SK-N-SH (cell line): ENCODE results near the gene TSPAN32. TPM values are rescaled to one million over a fixed set of nuclear protein-coding genes. Genes with fewer than 3 reads are reported as not detected.

Source experiments
- CTCF ChIA-PET: fragments of 300-600, 350-600 bp; formaldehyde crosslinking; extraction: SDS; loops from one replicate; lab custom pipeline; 2021; lab: Yijun Ruan, JAX
- POLR2A ChIA-PET: fragments of 350-600 bp; sonication (Branson Sonifier 250); formaldehyde crosslinking; extraction: SDS; loops from one replicate; lab custom pipeline; 2020; ENCODE audit warnings: antibody characterized with exemption, inconsistent platforms; lab: Yijun Ruan, JAX
- DNase-seq: peaks from one replicate; pipeline ENCODE4 v3.0.0; 2012
- H2AFZ ChIP-seq: fragments of 200-600 bp; sonication (generic); 2 replicates; pipeline ENCODE4 v1.8.1; 2016; ENCODE audit warnings: antibody characterized with exemption, mild to moderate bottlenecking, low read depth
- H3F3A ChIP-seq: fragments of 200-600 bp; sonication (generic); replicated peaks from 2 replicates; pipeline ENCODE3; 2016; ENCODE audit warnings: antibody characterized with exemption, mild to moderate bottlenecking; ENCODE audit not compliant: insufficient read depth
- H3K27ac ChIP-seq, 2 experiments: fragments of 200-500 bp in 1 of 2; fragments of 200-600 bp in 1 of 2; sonication (Bioruptor generic) in 1 of 2; sonication (generic), shearing (Covaris generic) in 1 of 2; 2 replicates each; pipeline versions ENCODE4 v1.5.1 to v1.6.1; 2014 to 2016; ENCODE audit warnings: low read depth in 2 of 2, inconsistent platforms in 1 of 2, low read length in 1 of 2, mild to moderate bottlenecking in 1 of 2, mixed read lengths in 1 of 2
- H3K27me3 ChIP-seq: fragments of 200-600 bp; sonication (generic), shearing (Covaris generic); 2 replicates; pipeline ENCODE4 v1.6.1; 2016; ENCODE audit warnings: mixed run types; ENCODE audit not compliant: insufficient read depth
- H3K36me3 ChIP-seq, 2 experiments: fragments of 200-500 bp in 1 of 2; fragments of 200-600 bp in 1 of 2; sonication (Bioruptor generic) in 1 of 2; sonication (generic) in 1 of 2; replicated peaks in 1 of 2; 2 replicates each; pipeline versions ENCODE3 to v1.5.1; 2014 to 2016; ENCODE audit warnings: low read length in 1 of 2, mild to moderate bottlenecking in 1 of 2; ENCODE audit not compliant: insufficient read depth in 2 of 2, control insufficient read depth in 1 of 2
- H3K4me1 ChIP-seq, 2 experiments: fragments of 200-500 bp in 1 of 2; fragments of 200-600 bp in 1 of 2; sonication (Bioruptor generic) in 1 of 2; sonication (generic), shearing (Covaris generic) in 1 of 2; 2 replicates each; pipeline versions ENCODE4 v1.5.1 to v1.6.1; 2014 to 2016; ENCODE audit warnings: low read depth in 1 of 2, low read length in 1 of 2, mixed run types in 1 of 2; ENCODE audit not compliant: insufficient read depth in 2 of 2, control insufficient read depth in 1 of 2
- H3K4me2 ChIP-seq: fragments of 200-600 bp; sonication (generic), shearing (Covaris generic); 2 replicates; pipeline ENCODE4 v1.6.1; 2017; ENCODE audit warnings: mixed run types
- H3K4me3 ChIP-seq, 2 experiments: fragments of 200-500 bp in 1 of 2; fragments of 200-600 bp in 1 of 2; sonication (Bioruptor generic) in 1 of 2; sonication (generic), shearing (Covaris generic) in 1 of 2; 2 replicates each; pipeline versions ENCODE4 v1.5.1 to v1.8.1; 2014 to 2016; ENCODE audit warnings: low read depth in 2 of 2, inconsistent platforms in 1 of 2, low read length in 1 of 2, mild to moderate bottlenecking in 1 of 2, mixed read lengths in 1 of 2, moderate library complexity in 1 of 2
- H3K79me2 ChIP-seq: fragments of 200-600 bp; sonication (generic); 2 replicates; pipeline ENCODE4 v1.8.1; 2017; ENCODE audit warnings: mild to moderate bottlenecking; ENCODE audit not compliant: insufficient read depth
- H3K9ac ChIP-seq: fragments of 200-600 bp; sonication (generic); 2 replicates; pipeline ENCODE4 v1.6.1; 2017; ENCODE audit warnings: mixed run types
- H3K9me2 ChIP-seq: fragments of 200-600 bp; sonication (generic); 2 replicates; pipeline ENCODE4 v1.6.1; 2017; ENCODE audit warnings: mixed run types
- H3K9me3 ChIP-seq: fragments of 200-600 bp; sonication (generic); 2 replicates; pipeline ENCODE4 v1.6.1; 2017; ENCODE audit warnings: mixed run types, mild to moderate bottlenecking, moderate library complexity
- H4K20me1 ChIP-seq: fragments of 200-600 bp; sonication (generic); 2 replicates; pipeline ENCODE4 v1.6.1; 2017; ENCODE audit warnings: mild to moderate bottlenecking, mixed run types; ENCODE audit not compliant: insufficient read depth
- FOXJ3 ChIP-seq: sonication (generic); formaldehyde crosslinking; IDR thresholded peaks from 2 replicates; pipeline ENCODE4 v1.5.1; 2020; ENCODE audit warnings: mild to moderate bottlenecking, missing genetic modification reagents
- GABPA ChIP-seq: IDR thresholded peaks from 2 replicates; pipeline ENCODE4 v1.4.0; 2012; ENCODE audit warnings: low read depth, mild to moderate bottlenecking
- NFIC ChIP-seq: IDR thresholded peaks from 2 replicates; pipeline ENCODE4 v1.4.0; 2012; ENCODE audit warnings: borderline replicate concordance
- NRF1 ChIP-seq: IDR thresholded peaks from 2 replicates; pipeline ENCODE4 v1.6.1; 2012; ENCODE audit warnings: low read depth, mild to moderate bottlenecking, low read length
- POLR2AphosphoS5 ChIP-seq: IDR thresholded peaks from 2 replicates; pipeline ENCODE4 v1.6.1; 2012; ENCODE audit warnings: low read depth, low read length
- RCOR1 ChIP-seq: fragments of 150-350 bp; IDR thresholded peaks from 2 replicates; pipeline ENCODE4 v1.6.1; 2017; ENCODE audit warnings: antibody characterized with exemption, low read length
- REST ChIP-seq: IDR thresholded peaks from 2 replicates; pipeline ENCODE4 v1.6.1; 2012; ENCODE audit warnings: mild to moderate bottlenecking, low read depth, low read length, moderate library complexity
- RFX5 ChIP-seq: IDR thresholded peaks from 2 replicates; pipeline ENCODE4 v1.6.1; 2012; ENCODE audit warnings: mild to moderate bottlenecking, improper control_type of control experiment, low read length
- TEAD4 ChIP-seq: IDR thresholded peaks from 2 replicates; pipeline ENCODE4 v1.4.0; 2012; ENCODE audit warnings: mild to moderate bottlenecking, borderline replicate concordance; ENCODE audit not compliant: insufficient read depth
- USF2 ChIP-seq: fragments of 150-350 bp; IDR thresholded peaks from 2 replicates; pipeline ENCODE4 v1.6.1; 2017; ENCODE audit warnings: antibody characterized with exemption, low read length, low read depth, borderline replicate concordance
- ZBTB33 ChIP-seq: IDR thresholded peaks from 2 replicates; pipeline ENCODE4 v1.4.0; 2012; ENCODE audit warnings: low read depth, borderline replicate concordance
- WGBS: methylation state at CpG from one replicate; pipeline ENCODE4 v1.1.6; 2017; ENCODE audit warnings: low lambda C conversion rate; 5-methylcytosine and 5-hydroxymethylcytosine counted together
- polyA plus RNA-seq, 3 experiments: library from polyadenylated mRNA; depleted of rRNA; stranded (reverse); fragments of >200 nt; gene quantifications; 2 replicates each; pipeline ENCODE4 v1.2.3, GENCODE V29; 2012

TSPAN32 gene
- polyA plus RNA-seq, 1 of the 3 experiments (the other 2 are of a cell fraction) = 0.12 TPM

- no peak for TF ChIP-seq REST
- TF ChIP-seq ZBTB33 = no peak
- no peak for TF ChIP-seq USF2
- no peak for TF ChIP-seq NFIC
These were observed 60.6 kb downstream of the TSPAN32 start (continued) for GRCh38 chr11:2362414-2362813.

- H3K79me2 ChIP-seq = no peaks in the 10 kb centered on the region
- no peak overlapping the region for H3K4me2 ChIP-seq
- peaks cover 0 to 6% of the 10 kb centered on the region in 2 experiments; a peak in 1 of 4 replicates for H3K4me1 ChIP-seq
- H3K27me3 ChIP-seq = no peaks in the 10 kb centered on the region
- H2AFZ ChIP-seq = no peak overlapping the region
- no peaks in the 10 kb centered on the region for H3K9me2 ChIP-seq
- no peaks in the 10 kb centered on the region for H3K9me3 ChIP-seq
- H3K27ac ChIP-seq = no peak overlapping the region
- no peak for DNase-seq
- no peaks in the 10 kb centered on the region for H3K36me3 ChIP-seq
- no peaks in the 10 kb centered on the region for H4K20me1 ChIP-seq
- no peak overlapping the region for H3K9ac ChIP-seq
- TF ChIP-seq NFIC = no peak
- no peak for TF ChIP-seq RCOR1
- TF ChIP-seq TEAD4 = no peak
- TF ChIP-seq GABPA = no peak
- no peak for TF ChIP-seq ZBTB33
- TF ChIP-seq RFX5 = no peak
- no peak for TF ChIP-seq NRF1
- TF ChIP-seq POLR2AphosphoS5 = no peak
- no peak for TF ChIP-seq FOXJ3 (CRISPR knock-in tag)
- POLR2A ChIA-PET = interaction anchor here (1.2 kb wide), 1 partner anchor 14 kb away, joined by 4 read pairs; no protein-coding TSS in a partner anchor
- CTCF ChIA-PET = no interaction called here
- WGBS = 70% methylated on average over 6 of the region's 10 CpGs
- H3K4me3 ChIP-seq = no peak overlapping the region
- H3F3A ChIP-seq = no peaks in the 10 kb centered on the region
These were observed 61.3 kb downstream of the TSPAN32 start for GRCh38 chr11:2363130-2363529.
